ENCODE results near the gene PTPRD. TPM values are rescaled to one million over a fixed set of nuclear protein-coding genes. Genes with fewer than 3 reads are reported as not detected.

PTPRD gene
- total and polyA plus RNA-seq, 9 of the 15 experiments (the other 6 are each of a cell fraction or from before 2014, with no cell fraction given): 0.11 TPM; not detected in 8

DNA sequence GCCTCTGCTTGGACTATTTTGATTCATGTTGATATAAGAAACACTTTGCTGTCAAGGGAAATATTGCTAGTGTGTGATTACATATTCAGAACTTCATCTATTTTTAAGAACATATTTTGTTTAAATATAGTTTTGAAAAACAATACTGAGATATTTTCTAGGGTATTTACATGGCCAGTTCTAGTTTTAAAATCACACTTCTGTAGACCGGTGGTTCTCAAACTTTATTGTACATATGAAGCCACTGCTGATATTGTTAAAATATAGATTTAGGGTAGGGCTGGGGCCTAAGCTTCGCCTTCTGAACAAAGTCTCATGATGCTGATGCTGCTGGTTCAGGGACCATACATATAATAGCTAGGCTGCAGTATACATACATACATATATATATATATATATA, 1000.0 kb downstream of the PTPRD start:
- ATAC-seq (no peak), DNase-seq (ENCODE audit: extremely low read depth in 1 of 4, low spot score in 3 of 4) (no peak), FAIRE-seq (no peak)
- Histone ChIP-seq H3K4me3 (no peak overlapping the region), H4K20me1 (replicated peaks; ENCODE audit: control insufficient read depth, insufficient read depth, low read length) (no peaks in the 10 kb centered on the region), H3K9me1 (ENCODE audit: control insufficient read depth, insufficient read depth, low read length) (no peaks in the 10 kb centered on the region), H3K9ac (ENCODE audit: insufficient read depth in 1 of 2, low read depth in 2 of 2, low read length in 2 of 2) (no peak overlapping the region), H3K4me2 (ENCODE audit: insufficient read depth, low read length) (no peak overlapping the region), H3K4me1 (replicated peaks in 1 of 2; ENCODE audit: control insufficient read depth in 2 of 2, insufficient read depth in 2 of 2, low read length in 2 of 2) (no peaks in the 10 kb centered on the region), H3K27ac (ENCODE audit: extremely low read depth, low read depth, low read length) (no peak overlapping the region), H3K36me3 (ENCODE audit: control insufficient read depth, insufficient read depth, low read length) (no peaks in the 10 kb centered on the region), H3K79me2 (ENCODE audit: control insufficient read depth, insufficient read depth, low read length) (no peaks in the 10 kb centered on the region), H3K27me3 (ENCODE audit: control insufficient read depth in 2 of 2, insufficient read depth in 2 of 2, low read length in 2 of 2) (no peaks in the 10 kb centered on the region), H3K9me3 (replicated peaks; ENCODE audit: control insufficient read depth, insufficient read depth, low read depth, low read length) (no peaks in the 10 kb centered on the region), H2AFZ (ENCODE audit: low read depth, low read length) (no peak overlapping the region)
- no TSS peak for BruUV-seq (replicated peaks)
- no peak for TF ChIP-seq ADNP (tag; IDR thresholded peaks at IDR 0.05)
- no peak for TF ChIP-seq STAG1 (CRISPR knock-in tag; IDR thresholded peaks at IDR 0.05; ENCODE audit: borderline replicate concordance)
- no peak for TF ChIP-seq ZNF133 (CRISPR knock-in tag; IDR thresholded peaks at IDR 0.05)
- TF ChIP-seq, protein P1, sequence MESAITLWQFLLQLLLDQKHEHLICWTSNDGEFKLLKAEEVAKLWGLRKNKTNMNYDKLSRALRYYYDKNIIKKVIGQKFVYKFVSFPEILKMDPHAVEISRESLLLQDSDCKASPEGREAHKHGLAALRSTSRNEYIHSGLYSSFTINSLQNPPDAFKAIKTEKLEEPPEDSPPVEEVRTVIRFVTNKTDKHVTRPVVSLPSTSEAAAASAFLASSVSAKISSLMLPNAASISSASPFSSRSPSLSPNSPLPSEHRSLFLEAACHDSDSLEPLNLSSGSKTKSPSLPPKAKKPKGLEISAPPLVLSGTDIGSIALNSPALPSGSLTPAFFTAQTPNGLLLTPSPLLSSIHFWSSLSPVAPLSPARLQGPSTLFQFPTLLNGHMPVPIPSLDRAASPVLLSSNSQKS (CRISPR knock-in tag; IDR thresholded peaks at IDR 0.05): no peak
- TF ChIP-seq, protein P2, sequence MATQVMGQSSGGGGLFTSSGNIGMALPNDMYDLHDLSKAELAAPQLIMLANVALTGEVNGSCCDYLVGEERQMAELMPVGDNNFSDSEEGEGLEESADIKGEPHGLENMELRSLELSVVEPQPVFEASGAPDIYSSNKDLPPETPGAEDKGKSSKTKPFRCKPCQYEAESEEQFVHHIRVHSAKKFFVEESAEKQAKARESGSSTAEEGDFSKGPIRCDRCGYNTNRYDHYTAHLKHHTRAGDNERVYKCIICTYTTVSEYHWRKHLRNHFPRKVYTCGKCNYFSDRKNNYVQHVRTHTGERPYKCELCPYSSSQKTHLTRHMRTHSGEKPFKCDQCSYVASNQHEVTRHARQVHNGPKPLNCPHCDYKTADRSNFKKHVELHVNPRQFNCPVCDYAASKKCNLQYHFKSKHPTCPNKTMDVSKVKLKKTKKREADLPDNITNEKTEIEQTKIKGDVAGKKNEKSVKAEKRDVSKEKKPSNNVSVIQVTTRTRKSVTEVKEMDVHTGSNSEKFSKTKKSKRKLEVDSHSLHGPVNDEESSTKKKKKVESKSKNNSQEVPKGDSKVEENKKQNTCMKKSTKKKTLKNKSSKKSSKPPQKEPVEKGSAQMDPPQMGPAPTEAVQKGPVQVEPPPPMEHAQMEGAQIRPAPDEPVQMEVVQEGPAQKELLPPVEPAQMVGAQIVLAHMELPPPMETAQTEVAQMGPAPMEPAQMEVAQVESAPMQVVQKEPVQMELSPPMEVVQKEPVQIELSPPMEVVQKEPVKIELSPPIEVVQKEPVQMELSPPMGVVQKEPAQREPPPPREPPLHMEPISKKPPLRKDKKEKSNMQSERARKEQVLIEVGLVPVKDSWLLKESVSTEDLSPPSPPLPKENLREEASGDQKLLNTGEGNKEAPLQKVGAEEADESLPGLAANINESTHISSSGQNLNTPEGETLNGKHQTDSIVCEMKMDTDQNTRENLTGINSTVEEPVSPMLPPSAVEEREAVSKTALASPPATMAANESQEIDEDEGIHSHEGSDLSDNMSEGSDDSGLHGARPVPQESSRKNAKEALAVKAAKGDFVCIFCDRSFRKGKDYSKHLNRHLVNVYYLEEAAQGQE (IDR thresholded peaks at IDR 0.05; ENCODE audit: borderline replicate concordance): no peak
- TF ChIP-seq, protein P2 (CRISPR knock-in tag; IDR thresholded peaks at IDR 0.05; ENCODE audit: low read depth): no peak
- no peak for TF ChIP-seq ZC3H11A (IDR thresholded peaks at IDR 0.05; ENCODE audit: low read depth, low read length)
- no peak for TF ChIP-seq SAFB2 (IDR thresholded peaks at IDR 0.05; ENCODE audit: borderline replicate concordance, low read depth, low read length, severe bottlenecking)
- no peak for TF ChIP-seq ZNF639 (CRISPR knock-in tag; conservative IDR thresholded peaks at IDR 0.05 in 1 of 2, IDR thresholded peaks at IDR 0.05 in 1 of 2)
- no peak for TF ChIP-seq BHLHE40 (IDR thresholded peaks at IDR 0.05; ENCODE audit: low read length)
- no peak for TF ChIP-seq ZNF212 (CRISPR knock-in tag; IDR thresholded peaks at IDR 0.05)
- no peak for TF ChIP-seq CC2D1A (IDR thresholded peaks at IDR 0.05)
- no peak for TF ChIP-seq FOSL1 (tag; conservative IDR thresholded peaks at IDR 0.05)
- no peak for TF ChIP-seq TCF7 (IDR thresholded peaks at IDR 0.05; ENCODE audit: borderline replicate concordance)
- intact Hi-C loops (cut with micrococcal nuclease) (no loop called here), in situ Hi-C loops (cut with MboI) (no loop called here)
- ChIA-PET POLR2A (no interaction called here), CTCF (ENCODE audit: low intra/inter-chr PET ratio) (no interaction called here)
- 0% methylated on average over 2 of the region's 2 CpGs for WGBS (ENCODE audit: insufficient coverage, low coverage, missing lambda C conversion rate)
